Astrocyte of the cerebellum (primary cell): ENCODE measurements around the gene KLHL2.
"Not testable (repeated sequence)": the region's sequence is repeated elsewhere in the genome, so short reads cannot be mapped to it uniquely, and the experiment has no call there.

Experiments
- DNase-seq: peaks from one replicate; pipeline ENCODE4 v3.0.0-alpha.2; 2011; ENCODE audit warnings: low read depth
- H3K4me3 ChIP-seq: 2 replicates; pipeline ENCODE4 v1.5.1; 2011; ENCODE audit warnings: mild to moderate bottlenecking, low read depth, low read length, moderate library complexity
- CTCF ChIP-seq: IDR thresholded peaks from 2 replicates; pipeline ENCODE4 v1.5.1; 2012; ENCODE audit warnings: low read length, low read depth, moderate library complexity, mild to moderate bottlenecking; ENCODE audit errors: missing control alignments
- in situ Hi-C: cut with HindIII; loops from 2 replicates; pipeline ENCODE4 v1.10.0; 2017; ENCODE audit warnings: low sequenced_read_pairs

Gene KLHL2

GRCh38 chr4:165330666-165331065 is 123.3 kb downstream of the KLHL2 start:
- H3K4me3 ChIP-seq, result peak overlapping the region; percentile 81
- in situ Hi-C loops, result no loop called here
- no peak for TF ChIP-seq CTCF
- DNase-seq, result no peak

- in situ Hi-C loops, result no loop called here
- DNase-seq, result no peak
- TF ChIP-seq CTCF, result no peak
- H3K4me3 ChIP-seq, result peak overlapping the region; percentile 81
Measured at GRCh38 chr4:165331359-165331758, 124.0 kb downstream of the KLHL2 start.

GRCh38 chr4:165331823-165332222 is 124.5 kb downstream of the KLHL2 start:
- TF ChIP-seq CTCF, result no peak
- in situ Hi-C loops, result no loop called here
- no peak for DNase-seq
- H3K4me3 ChIP-seq, result peak overlapping the region; percentile 81

GRCh38 chr4:165332502-165332901 is 125.1 kb downstream of the KLHL2 start:
- TF ChIP-seq CTCF, result no peak
- H3K4me3 ChIP-seq, result peak overlapping the region; percentile 81
- in situ Hi-C loops, result no loop called here
- DNase-seq, result no peak

GRCh38 chr4:165335163-165335703 is 127.9 kb downstream of the KLHL2 start:
- no peak overlapping the region for H3K4me3 ChIP-seq
- in situ Hi-C loops, result no loop called here
- no peak for TF ChIP-seq CTCF
- DNase-seq, result no peak

- DNase-seq, result no peak
- in situ Hi-C loops, result no loop called here
- H3K4me3 ChIP-seq, result no peak overlapping the region
- no peak for TF ChIP-seq CTCF
Measured at GRCh38 chr4:165336743-165337142, 129.4 kb downstream of the KLHL2 start.

- DNase-seq, result not testable (repeated sequence)
- in situ Hi-C loops, result loop anchor here (5.0 to 10.0 kb wide), 2 partner anchors 122 to 205 kb away; no protein-coding TSS in a partner anchor
Measured at GRCh38 chr4:165342340-165342739, 135.0 kb downstream of the KLHL2 start.

More at GRCh38 chr4:165342340-165342739, 135.0 kb downstream of the KLHL2 start:
- not testable (repeated sequence) for H3K4me3 ChIP-seq
